NCI-H146 treated with DMSO at 0.1 percent for 48 hours (cell line): ENCODE measurements around the gene NUCKS1.

Source experiments
- DNase-seq: peaks from one replicate; lab custom pipeline; 2025; ENCODE audit not compliant: unreplicated experiment; lab: John Stamatoyannopoulos, UW

Gene NUCKS1

GRCh38 chr1:205670611-205671430 is 79.2 kb downstream of the NUCKS1 start:
- DNase-seq: no peak

- DNase-seq: no peak
These were observed 79.9 kb downstream of the NUCKS1 start for GRCh38 chr1:205670150-205670446.

GRCh38 chr1:205669341-205670149 is 80.4 kb downstream of the NUCKS1 start:
- no peak for DNase-seq

- DNase-seq: no peak
These were observed 81.0 kb downstream of the NUCKS1 start for GRCh38 chr1:205668951-205669340.

- DNase-seq: no peak
These were observed 81.9 kb downstream of the NUCKS1 start for GRCh38 chr1:205667909-205668643.

- no peak for DNase-seq
These were observed 83.4 kb downstream of the NUCKS1 start for GRCh38 chr1:205666372-205667166.

- no peak for DNase-seq
These were observed 84.6 kb downstream of the NUCKS1 start for GRCh38 chr1:205665201-205666045.

- DNase-seq: no peak
These were observed 85.5 kb downstream of the NUCKS1 start for GRCh38 chr1:205664399-205665017.

GRCh38 chr1:205663286-205663936 is 86.6 kb downstream of the NUCKS1 start:
- no peak for DNase-seq
